Cortex of kidney (tissue), 1 donor: Measurements from ENCODE around the gene NLN.
"Not testable (repeated sequence)": the region's sequence is repeated elsewhere in the genome, so short reads cannot be mapped to it uniquely, and the experiment has no call there.

Source experiments
- DNase-seq: peaks from one replicate; lab custom pipeline; 2025; lab: John Stamatoyannopoulos, UW

NLN gene

GRCh38 chr5:65832152-65832551 lies 110.1 kb downstream of the NLN start:
- no peak for DNase-seq

DNA sequence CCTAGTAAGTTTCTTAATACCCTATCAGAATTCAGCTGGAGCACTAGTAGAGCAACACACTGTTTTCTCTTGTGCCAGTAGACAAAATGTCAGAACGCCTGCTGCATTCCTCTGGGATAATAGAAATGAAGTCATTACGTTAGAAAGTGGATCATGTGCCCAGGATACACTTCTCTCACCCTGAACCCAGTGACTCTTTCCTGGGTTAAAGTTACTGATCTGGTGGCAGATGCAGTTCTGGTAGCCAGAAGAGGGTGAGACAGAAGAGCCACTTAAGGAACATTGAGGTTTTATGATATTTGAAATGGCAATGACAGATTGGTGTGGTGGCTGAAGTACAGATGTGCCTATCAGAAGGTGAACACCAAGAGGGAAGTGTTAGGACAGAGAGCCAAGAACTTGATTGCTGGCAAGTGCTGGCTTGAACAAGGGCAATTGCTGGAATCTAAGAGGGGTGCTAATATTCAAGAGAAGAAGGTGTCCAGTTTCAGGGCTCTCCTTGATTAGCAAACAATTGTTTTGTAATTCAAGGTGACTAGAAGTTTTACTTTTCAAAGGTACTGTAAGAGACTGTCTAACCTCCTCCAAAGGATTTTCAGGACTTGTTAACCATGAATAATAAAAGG lies 110.7 kb downstream of the NLN start:
- DNase-seq = no peak

DNA sequence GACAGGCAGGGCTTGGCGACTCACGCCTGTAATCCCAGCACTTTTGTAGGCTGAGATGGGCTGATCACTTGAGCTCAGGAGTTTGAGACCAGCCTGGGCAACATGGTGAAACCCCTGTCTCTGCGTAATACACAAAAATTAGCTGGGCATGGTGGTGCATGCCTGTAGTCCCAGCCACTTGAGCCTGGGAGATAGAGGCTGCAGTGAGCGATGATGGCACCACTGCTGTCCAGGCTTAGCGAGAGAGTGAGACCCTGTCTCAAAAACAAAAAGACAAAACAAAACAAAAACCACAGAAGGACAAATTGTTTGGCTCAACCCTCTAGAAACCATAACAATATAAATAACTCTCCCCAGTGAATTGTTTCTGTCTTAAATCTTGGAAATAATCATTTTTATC lies 111.8 kb downstream of the NLN start:
- DNase-seq = no peak

GRCh38 chr5:65834306-65834705 lies 112.3 kb downstream of the NLN start:
- DNase-seq = no peak

DNA sequence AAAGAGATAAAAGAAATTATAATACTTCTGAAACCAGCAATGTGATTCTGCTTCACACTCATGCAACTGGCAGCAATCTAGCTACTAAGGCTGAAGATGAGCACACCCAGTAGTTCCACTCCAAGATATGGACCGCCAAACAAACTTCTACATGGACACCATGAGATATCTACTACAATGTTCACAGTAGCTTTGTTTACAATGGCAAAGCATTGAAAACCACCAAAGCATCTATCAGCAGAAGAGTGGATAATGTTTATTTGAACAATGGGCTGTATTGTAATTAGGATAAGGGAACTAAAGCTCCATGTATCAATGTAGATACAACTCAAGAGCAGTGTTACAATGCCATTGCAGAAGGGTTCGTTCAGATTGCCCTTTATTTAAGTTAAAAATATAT lies 113.2 kb downstream of the NLN start:
- no peak for DNase-seq

- no peak for DNase-seq
Measured at GRCh38 chr5:65837139-65837538, 115.1 kb downstream of the NLN start.

GRCh38 chr5:65839170-65839569 lies 117.2 kb downstream of the NLN start:
- not testable (repeated sequence) for DNase-seq

DNA sequence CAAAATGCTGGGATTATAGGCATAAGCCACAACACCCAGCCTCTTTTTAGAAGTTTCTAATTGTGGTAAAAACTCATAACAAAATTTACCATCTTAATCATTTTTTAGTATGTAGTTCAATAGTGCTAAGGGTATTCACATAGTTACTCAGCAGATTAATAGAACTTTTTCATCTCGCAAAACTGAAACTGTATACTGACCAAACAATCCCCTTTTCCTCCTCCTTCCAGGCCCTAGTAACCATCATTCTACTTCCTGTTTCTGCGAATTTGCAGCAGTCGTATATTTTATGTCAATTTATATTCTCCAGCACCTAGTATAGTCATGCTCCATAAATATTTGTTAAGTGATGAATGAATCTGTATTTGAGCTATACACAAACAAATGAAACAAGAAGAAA lies 118.1 kb downstream of the NLN start:
- no peak for DNase-seq

DNA sequence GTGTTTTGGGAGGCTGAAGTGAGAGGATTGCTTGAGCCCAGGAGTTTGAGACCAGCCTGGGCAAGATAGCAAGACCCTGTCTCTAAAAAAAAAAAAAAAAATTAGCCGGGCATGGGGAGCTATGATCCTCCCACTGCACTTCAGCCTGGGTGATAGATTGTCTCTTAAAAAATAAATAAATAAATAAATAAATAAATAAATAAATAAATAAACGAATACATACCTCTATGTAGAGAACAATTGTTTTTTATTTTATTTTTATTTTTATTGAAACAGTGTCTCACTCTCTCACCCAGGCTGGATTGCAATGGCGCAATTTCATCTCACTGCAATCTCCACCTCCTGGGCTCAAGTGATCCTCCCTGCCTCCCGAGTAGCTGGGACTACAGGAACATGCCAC lies 122.8 kb downstream of the NLN start:
- not testable (repeated sequence) for DNase-seq

DNA sequence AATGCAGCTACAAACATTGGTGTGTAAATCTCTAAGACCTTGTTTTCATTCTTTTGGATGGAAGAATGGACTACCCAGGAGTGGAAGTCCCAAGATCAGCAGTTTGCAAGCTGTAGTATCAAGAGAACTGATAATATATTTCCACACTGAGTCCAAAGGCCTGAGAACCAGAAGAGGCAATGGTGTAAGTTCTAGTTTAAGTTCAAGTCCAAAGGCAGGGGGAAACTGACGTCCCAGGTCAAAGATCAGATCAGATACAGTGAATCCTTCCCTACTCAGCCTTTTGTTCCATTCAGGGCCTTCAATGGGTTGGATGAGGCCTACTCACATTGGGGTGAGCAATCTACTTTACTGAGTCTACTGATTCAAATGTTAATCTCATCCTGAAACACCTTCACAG lies 124.1 kb downstream of the NLN start:
- DNase-seq = no peak

DNA sequence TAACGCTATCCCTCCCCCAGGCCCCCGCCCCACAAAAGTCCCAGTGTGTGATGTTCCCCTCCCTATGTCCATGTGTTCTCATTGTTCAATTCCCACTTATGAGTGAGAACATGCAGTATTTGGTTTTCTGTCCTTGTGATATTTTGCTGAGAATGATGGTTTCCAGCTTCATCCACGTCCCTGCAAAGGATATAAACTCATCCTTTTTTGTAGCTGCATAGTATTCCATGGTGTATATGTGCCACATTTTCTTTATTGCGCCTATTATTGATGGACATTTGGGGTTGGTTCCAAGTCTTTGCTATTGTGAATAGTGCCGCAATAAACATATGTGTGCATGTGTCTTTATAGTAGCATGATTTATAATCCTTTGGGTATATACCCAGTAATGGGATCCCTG lies 125.0 kb downstream of the NLN start:
- DNase-seq = not testable (repeated sequence)

DNA sequence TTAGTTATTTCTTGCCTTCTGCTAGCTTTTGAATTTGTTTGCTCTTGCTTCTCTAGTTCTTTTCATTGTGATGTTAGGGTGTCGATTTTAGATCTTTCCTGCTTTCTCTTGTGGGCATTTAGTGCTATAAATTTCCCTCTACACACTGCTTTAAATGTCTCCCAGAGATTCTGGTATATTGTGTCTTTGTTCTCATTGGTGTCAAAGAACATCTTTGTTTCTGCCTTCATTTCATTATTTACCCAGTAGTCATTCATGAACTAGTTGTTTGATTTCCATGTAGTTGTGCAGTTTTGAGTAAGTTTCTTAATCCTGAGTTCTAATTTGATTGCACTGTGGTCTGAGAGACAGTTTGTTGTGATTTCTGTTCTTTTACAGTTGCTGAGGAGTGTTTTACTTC lies 127.9 kb downstream of the NLN start:
- not testable (repeated sequence) for DNase-seq

GRCh38 chr5:65854925-65855324 lies 132.9 kb downstream of the NLN start:
- no peak for DNase-seq

- no peak for DNase-seq
Measured at GRCh38 chr5:65855766-65856315, 133.8 kb downstream of the NLN start.

- no peak for DNase-seq
Measured at GRCh38 chr5:65856520-65856919, 134.5 kb downstream of the NLN start.

DNA sequence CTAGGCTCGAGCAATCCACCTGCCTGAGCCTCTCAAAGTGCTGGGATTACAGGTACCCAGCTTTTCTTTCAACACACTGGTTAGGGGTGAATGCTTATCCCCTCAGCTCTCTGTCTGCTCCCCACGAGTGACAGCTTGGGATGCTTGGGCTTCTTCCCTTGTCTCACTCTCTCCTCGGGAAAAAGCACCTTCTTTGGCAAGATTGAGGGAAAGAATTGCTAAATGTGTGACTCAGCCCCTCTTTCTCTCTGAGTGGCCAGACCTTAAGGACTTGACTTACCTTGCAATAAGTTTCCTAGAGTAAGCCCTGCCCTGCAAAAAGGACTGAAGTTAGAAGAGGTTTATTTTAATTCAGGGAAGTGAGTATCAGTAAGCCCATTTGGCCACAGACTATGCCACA lies 136.3 kb downstream of the NLN start:
- DNase-seq = no peak

GRCh38 chr5:65861830-65862241 lies 139.8 kb downstream of the NLN start:
- no peak for DNase-seq

DNA sequence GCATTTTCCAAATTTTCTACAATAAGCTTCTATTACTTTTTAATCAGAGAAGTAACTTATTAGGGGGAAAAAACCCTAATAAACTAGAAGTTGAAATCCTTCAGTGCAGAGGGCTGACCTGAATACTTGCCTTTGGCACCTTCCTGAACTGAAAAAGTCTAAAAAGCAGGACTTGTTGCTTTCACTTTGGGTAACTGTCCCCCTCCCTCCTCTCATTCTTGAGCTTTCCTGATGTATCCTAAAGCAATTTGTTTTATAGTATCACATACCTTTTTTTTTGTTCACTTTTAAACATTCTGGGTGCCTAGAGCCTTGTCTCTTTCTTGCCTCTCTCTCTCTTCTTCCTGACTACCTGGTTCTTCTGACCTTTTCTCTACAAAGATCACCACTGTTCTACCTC lies 140.4 kb downstream of the NLN start:
- no peak for DNase-seq

DNA sequence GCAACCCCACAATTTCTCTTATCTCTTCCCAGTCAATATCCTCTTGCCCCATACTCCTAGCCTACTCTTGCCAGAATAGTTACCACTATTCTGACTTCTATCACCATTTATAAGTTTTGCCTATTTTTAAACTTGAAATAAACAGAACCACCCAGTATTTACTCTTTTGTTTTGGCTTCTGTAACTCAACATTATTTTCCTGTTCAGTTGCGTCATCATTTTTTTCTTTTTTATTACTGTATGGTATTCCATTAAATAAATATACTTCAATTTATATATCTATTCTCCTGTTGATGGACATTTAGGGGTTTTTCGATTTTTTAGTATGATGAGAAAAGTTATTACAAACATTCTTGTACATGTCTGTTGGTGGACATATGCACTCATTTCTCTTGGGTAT lies 141.7 kb downstream of the NLN start:
- no peak for DNase-seq

- DNase-seq = no peak
Measured at GRCh38 chr5:65866837-65867521, 145.0 kb downstream of the NLN start.

DNA sequence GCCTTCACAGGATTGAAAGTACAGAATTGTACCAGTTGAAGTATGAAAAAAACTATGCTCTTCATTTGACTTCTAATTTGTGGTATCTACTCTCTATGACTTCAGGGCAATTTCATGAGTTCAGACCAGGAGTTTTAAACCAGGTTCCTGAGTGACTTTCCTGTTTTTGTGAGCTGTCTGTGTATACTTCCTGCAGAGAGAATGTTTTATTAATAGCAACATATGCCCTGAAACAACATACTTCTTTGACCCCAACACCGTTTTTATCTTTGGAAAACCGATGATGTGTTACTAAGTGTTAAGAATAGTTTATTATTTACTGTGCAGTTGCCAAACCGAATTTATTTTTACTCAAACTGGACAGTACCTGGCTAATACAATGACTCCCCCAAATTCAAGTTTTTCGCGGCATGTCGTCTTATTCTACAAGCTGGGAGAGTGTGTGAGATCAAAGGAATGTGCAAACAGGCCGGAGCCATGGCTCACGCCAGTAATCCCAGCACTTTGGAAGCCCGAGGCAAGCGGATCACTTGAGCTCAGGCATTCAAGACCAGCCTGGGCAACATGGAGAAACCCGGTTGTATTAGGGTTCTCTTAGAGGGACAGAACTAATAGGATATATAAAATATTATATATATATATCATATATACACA lies 145.7 kb downstream of the NLN start:
- DNase-seq = no peak

GRCh38 chr5:65868509-65868908 lies 146.5 kb downstream of the NLN start:
- DNase-seq = no peak

DNA sequence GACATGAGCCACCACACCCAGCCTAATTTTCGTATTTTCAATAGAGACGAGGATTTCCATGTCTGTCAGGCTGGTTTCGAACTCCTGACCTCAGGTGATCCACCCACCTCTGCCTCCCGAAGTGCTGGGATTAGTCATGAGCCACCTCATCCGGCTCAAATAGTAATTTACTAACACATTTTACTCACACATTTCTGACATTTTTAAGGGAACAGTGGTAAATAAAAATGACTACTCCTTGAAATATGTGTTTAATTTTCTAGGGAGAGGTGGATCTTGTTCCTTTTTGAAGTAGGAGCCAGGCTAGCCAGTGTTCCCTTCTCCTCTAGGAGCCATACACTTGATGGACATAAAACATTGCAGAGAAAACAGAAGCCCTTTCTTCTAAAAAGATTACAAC lies 149.2 kb downstream of the NLN start:
- DNase-seq = no peak
